Urinary bladder (tissue), 4 donors: ENCODE measurements around the gene MYOZ1. TPM values are rescaled to one million over a fixed set of nuclear protein-coding genes. Genes with fewer than 3 reads are reported as not detected.
"Not testable (repeated sequence)": the region's sequence is repeated elsewhere in the genome, so short reads cannot be mapped to it uniquely, and the experiment has no call there.

ENCODE experiments used
- DNase-seq: peaks from one replicate; pipeline ENCODE4 v3.0.0-alpha.2; 2015; ENCODE audit errors: extremely low spot score
- H3K27ac ChIP-seq: one replicate; pipeline ENCODE4 v1.5.1; 2013; ENCODE audit warnings: low read depth, mild to moderate bottlenecking, moderate library complexity
- H3K36me3 ChIP-seq: one replicate; pipeline ENCODE4 v1.6.1; 2013; ENCODE audit warnings: mild to moderate bottlenecking, moderate library complexity; ENCODE audit not compliant: insufficient read depth
- H3K4me1 ChIP-seq: one replicate; pipeline ENCODE4 v1.6.1; 2013; ENCODE audit warnings: mild to moderate bottlenecking, moderate library complexity; ENCODE audit not compliant: insufficient read depth
- H3K4me3 ChIP-seq: one replicate; pipeline ENCODE4 v1.5.1; 2013; ENCODE audit warnings: low read depth, low read length
- WGBS: extraction: QIAGEN DNeasy Blood & Tissue Kit; methylation state at CpG from one replicate; pipeline ENCODE4 v1.1.7; 2013; 5-methylcytosine and 5-hydroxymethylcytosine counted together
- polyA plus RNA-seq: library from polyadenylated mRNA; stranded (reverse); fragments of 200-250 nt; gene quantifications from one replicate; pipeline ENCODE4 v1.2.3, GENCODE V29; 2013
- total RNA-seq: library from RNA; depleted of rRNA; stranded (reverse); fragments of >200 nt; gene quantifications from one replicate; pipeline ENCODE4 v1.2.3, GENCODE V29; 2014
- donor health status: healthy with polysubstance abuse.
- donor health status: healthy.

Gene MYOZ1
- total and polyA plus RNA-seq, 2 donors = 0.68 to 11.5 TPM

- Histone ChIP-seq H3K4me1 (no peaks in the 10 kb centered on the region), H3K27ac (no peak overlapping the region), H3K36me3 (no peaks in the 10 kb centered on the region), H3K4me3 (no peak overlapping the region)
- no peak for DNase-seq
- WGBS = 88% methylated on average over 3 of the region's 3 CpGs
Measured at GRCh38 chr10:73639286-73639685, 2.0 kb downstream of the MYOZ1 start.

DNA sequence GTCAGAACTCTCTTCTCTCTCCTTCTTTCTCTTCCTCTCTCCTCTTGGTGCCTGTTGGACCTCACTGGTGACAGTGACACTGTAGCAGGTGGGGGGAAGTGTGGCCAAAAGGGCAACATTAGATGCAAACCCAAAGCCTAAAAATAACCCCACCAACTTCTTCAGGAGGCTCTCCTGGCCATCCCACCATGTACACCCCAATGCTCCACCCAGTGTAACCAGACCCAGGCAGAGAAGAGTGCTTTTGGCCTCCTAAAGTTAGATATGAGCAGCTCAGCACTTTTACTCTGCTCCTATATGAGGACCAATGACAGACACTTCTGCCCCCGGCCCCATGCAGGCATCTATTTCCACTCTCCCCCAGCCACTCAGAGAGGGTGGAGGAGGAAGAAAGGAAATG is 5.5 kb downstream of the MYOZ1 start:
- Histone ChIP-seq H3K4me1 (no peaks in the 10 kb centered on the region), H3K4me3 (no peak overlapping the region), H3K36me3 (no peaks in the 10 kb centered on the region), H3K27ac (no peak overlapping the region)
- DNase-seq = no peak
- WGBS = 49% methylated on average over 1 of the region's 1 CpG

- WGBS = 58% methylated on average over 5 of the region's 5 CpGs
- no peak for DNase-seq
- Histone ChIP-seq H3K4me3 (no peak overlapping the region), H3K27ac (no peak overlapping the region), H3K4me1 (no peaks in the 10 kb centered on the region), H3K36me3 (no peaks in the 10 kb centered on the region)
Measured at GRCh38 chr10:73634421-73634820, 6.9 kb downstream of the MYOZ1 start.

GRCh38 chr10:73629165-73629564 is 12.1 kb downstream of the MYOZ1 start:
- no peak for DNase-seq

GRCh38 chr10:73628405-73628804 is 12.9 kb downstream of the MYOZ1 start:
- Histone ChIP-seq H3K4me1 (no peaks in the 10 kb centered on the region), H3K27ac (no peak overlapping the region), H3K36me3 (no peaks in the 10 kb centered on the region), H3K4me3 (no peak overlapping the region)
- no peak for DNase-seq
- 64% methylated on average over 7 of the region's 7 CpGs for WGBS

More at GRCh38 chr10:73629165-73629564, 12.1 kb downstream of the MYOZ1 start:
- Histone ChIP-seq H3K4me1 (no peaks in the 10 kb centered on the region), H3K27ac (no peak overlapping the region), H3K36me3 (no peaks in the 10 kb centered on the region), H3K4me3 (no peak overlapping the region)
- WGBS = 95% methylated on average over 5 of the region's 5 CpGs

DNA sequence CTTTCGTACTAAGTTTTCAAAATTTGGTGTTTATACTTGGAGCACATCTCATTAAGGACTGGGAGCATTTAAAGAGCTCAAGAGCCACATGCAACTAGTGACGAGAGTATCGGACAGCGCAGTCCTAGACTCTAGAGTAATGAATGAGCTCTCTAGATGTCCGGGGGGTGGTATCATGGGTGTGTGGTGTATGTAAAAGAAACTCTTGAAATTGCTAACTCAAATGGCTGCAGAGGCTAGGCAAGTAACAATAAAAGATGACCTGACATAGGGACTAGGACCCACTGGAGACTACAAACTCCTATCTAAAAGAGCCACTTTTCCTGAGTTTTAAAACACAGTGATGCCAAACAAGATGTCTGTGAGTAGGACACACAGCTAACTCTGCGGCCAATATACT is 14.0 kb downstream of the MYOZ1 start:
- no peaks in the 10 kb centered on the region for H3K4me1 ChIP-seq
- no peak overlapping the region for H3K27ac ChIP-seq
- WGBS = 95% methylated on average over 6 of the region's 6 CpGs
- DNase-seq = no peak
- H3K4me3 ChIP-seq = no peak overlapping the region
- H3K36me3 ChIP-seq = no peaks in the 10 kb centered on the region

GRCh38 chr10:73625884-73626752 is 15.2 kb downstream of the MYOZ1 start:
- peak overlapping the region; percentile 92 for H3K4me3 ChIP-seq
- H3K4me1 ChIP-seq = no peaks in the 10 kb centered on the region
- H3K36me3 ChIP-seq = no peaks in the 10 kb centered on the region
- DNase-seq = peak; percentile 96
- peak overlapping the region; percentile 42 for H3K27ac ChIP-seq
- WGBS = 2% methylated on average over 42 of the region's 42 CpGs

- DNase-seq = peak; percentile 26
- Histone ChIP-seq H3K27ac (peak overlapping the region; percentile 62), H3K4me3 (peak overlapping the region; percentile 92), H3K36me3 (no peaks in the 10 kb centered on the region), H3K4me1 (no peaks in the 10 kb centered on the region)
- under 1% methylated on average over 46 of the region's 46 CpGs for WGBS
Measured at GRCh38 chr10:73625004-73625883, 16.0 kb downstream of the MYOZ1 start.

- H3K36me3 ChIP-seq = no peaks in the 10 kb centered on the region
- no peak overlapping the region for H3K4me3 ChIP-seq
- DNase-seq = no peak
- WGBS = 94% methylated on average over 4 of the region's 4 CpGs
- no peak overlapping the region for H3K27ac ChIP-seq
- H3K4me1 ChIP-seq = no peaks in the 10 kb centered on the region
Measured at GRCh38 chr10:73623056-73623455, 18.2 kb downstream of the MYOZ1 start.

DNA sequence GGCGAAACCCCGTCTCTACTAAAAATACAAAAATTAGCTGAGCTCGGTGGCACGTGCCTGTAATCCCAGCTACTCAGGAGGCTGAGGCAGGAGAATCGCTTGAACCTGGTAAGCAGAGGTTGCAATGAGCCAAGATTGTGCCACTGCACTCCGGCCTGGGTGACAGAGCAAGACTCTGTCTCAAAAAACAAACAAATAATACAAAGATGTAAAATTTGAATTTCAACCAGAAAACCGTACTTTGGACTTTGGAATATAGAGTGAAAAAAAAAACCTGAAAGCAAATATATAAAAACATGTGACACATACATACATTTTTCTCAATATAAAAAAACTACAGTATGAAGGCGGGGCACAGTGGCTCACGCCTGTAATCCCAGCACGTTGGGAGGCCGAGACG is 20.3 kb downstream of the MYOZ1 start:
- not testable (repeated sequence) for DNase-seq, H3K4me1 ChIP-seq, H3K36me3 ChIP-seq, H3K27ac ChIP-seq, H3K4me3 ChIP-seq
- 94% methylated on average over 12 of the region's 12 CpGs for WGBS

GRCh38 chr10:73617143-73617542 is 24.1 kb downstream of the MYOZ1 start:
- H3K27ac ChIP-seq, H3K4me3 ChIP-seq: not testable (repeated sequence)
- WGBS = 99% methylated on average over 8 of the region's 8 CpGs

DNA sequence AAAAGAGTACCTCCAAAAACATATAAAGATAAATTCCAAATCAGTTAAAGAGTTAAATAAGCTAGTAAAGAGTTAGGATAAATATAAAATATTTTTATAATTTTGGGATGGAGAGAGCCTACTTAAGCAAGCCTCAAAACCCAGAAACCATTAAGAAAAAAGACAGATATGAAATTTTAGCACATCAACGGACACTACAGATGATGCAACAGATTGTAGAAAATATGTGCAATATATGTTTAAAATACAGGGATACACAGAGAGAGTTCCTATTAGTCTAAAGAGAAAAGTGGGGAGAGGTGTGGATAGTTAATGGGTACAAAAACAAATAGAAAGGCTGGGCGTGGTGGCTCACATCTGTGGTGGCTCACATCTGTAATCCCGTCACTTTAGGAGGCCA is 26.6 kb downstream of the MYOZ1 start:
- Histone ChIP-seq H3K4me3 (no peak overlapping the region), H3K36me3 (no peaks in the 10 kb centered on the region), H3K27ac (no peak overlapping the region), H3K4me1 (no peaks in the 10 kb centered on the region)
- WGBS = 87% methylated on average over 3 of the region's 3 CpGs
- DNase-seq = no peak

More at GRCh38 chr10:73617143-73617542, 24.1 kb downstream of the MYOZ1 start:
- DNase-seq, H3K36me3 ChIP-seq, H3K4me1 ChIP-seq: not testable (repeated sequence)

DNA sequence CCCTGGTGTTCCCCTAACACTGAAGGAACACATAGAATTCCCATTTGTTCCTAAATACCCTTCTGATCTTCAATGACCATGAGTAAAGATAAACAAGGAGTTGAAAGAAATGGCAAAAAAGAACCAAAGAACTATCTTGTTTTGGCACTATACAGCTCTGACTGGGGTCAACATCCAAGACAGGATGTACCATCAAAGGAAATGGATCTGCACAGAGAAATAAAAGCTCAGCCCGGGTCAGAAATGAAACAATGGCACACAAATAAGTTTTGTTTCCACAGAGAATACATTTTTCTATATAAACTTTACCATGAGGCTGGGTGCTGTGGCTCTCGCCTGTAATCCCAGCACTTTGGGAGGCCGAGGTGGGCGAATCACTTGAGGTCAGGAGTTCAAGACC is 32.2 kb downstream of the MYOZ1 start:
- no peaks in the 10 kb centered on the region for H3K4me1 ChIP-seq
- no peak for DNase-seq
- WGBS = 93% methylated on average over 4 of the region's 4 CpGs
- H3K36me3 ChIP-seq = no peaks in the 10 kb centered on the region
- no peak overlapping the region for H3K27ac ChIP-seq
- H3K4me3 ChIP-seq = no peak overlapping the region

GRCh38 chr10:73601486-73601921 is 39.8 kb downstream of the MYOZ1 start:
- DNase-seq = peak; percentile 53
- 70% methylated on average over 3 of the region's 3 CpGs for WGBS
- Histone ChIP-seq H3K4me1 (no peaks in the 10 kb centered on the region), H3K4me3 (no peak overlapping the region), H3K27ac (no peak overlapping the region), H3K36me3 (no peaks in the 10 kb centered on the region)
